AG04449 (cell line): ENCODE data around the gene PALLD.

ENCODE experiments used
- CTCF ChIA-PET: fragments of 350-600 bp; formaldehyde crosslinking; extraction: SDS; loops from one replicate; lab custom pipeline; 2021; ENCODE audit warnings: antibody characterized with exemption; lab: Yijun Ruan, JAX
- POLR2A ChIA-PET: fragments of 400-600, 350-600 bp; formaldehyde crosslinking; extraction: SDS; loops from one replicate; lab custom pipeline; 2020; ENCODE audit warnings: antibody characterized with exemption, inconsistent platforms; lab: Yijun Ruan, JAX
- DNase-seq: peaks from one replicate; pipeline ENCODE4 v3.0.0-alpha.2; 2010; ENCODE audit warnings: low read depth, low spot score
- H3K4me3 ChIP-seq: 2 replicates; pipeline ENCODE4 v1.5.1; 2011; ENCODE audit warnings: low read depth, mild to moderate bottlenecking, control low read depth, low read length
- CTCF ChIP-seq: IDR thresholded peaks from one replicate; pipeline ENCODE4 v1.5.1; 2011; ENCODE audit warnings: mild to moderate bottlenecking, moderate library complexity, low read length, control low read depth, inconsistent platforms; ENCODE audit not compliant: insufficient read depth; ENCODE audit errors: missing control alignments

PALLD gene

GRCh38 chr4:168854350-168854921 is 357.6 kb downstream of the PALLD start:
- ChIA-PET CTCF (interaction anchor here (0.9 to 1.1 kb wide), 3 partner anchors 14 to 144 kb away, joined by 3 to 5 read pairs (median 4); no protein-coding TSS in a partner anchor), POLR2A (interaction anchor here (1.0 to 3.4 kb wide), 2 partner anchors 22 to 32 kb away, joined by 3 to 25 read pairs; no protein-coding TSS in a partner anchor)
- no peak overlapping the region for H3K4me3 ChIP-seq
- no peak for DNase-seq
- no peak for TF ChIP-seq CTCF

DNA sequence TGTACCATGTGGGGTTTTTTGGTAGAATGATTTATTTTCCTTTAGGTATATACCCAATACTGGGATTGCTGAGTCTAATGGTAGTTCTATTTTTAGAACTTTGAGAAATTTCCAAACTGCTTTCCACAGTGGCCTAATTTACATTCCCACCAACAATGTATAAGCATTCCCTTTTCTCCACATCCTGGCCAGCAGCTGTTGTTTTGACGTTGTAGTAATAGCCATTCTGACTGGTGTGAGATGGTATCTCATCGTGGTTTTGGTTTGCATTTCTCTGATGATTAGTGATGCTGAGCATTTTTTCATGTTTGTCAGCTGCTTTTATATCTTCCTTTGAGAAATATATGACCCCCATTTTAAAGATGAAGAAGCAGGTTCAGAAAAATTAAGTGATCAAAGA is 359.5 kb downstream of the PALLD start:
- POLR2A ChIA-PET: interaction anchor here (0.6 to 3.4 kb wide), 3 partner anchors 9 to 304 kb away, joined by 3 to 25 read pairs (median 3); no protein-coding TSS in a partner anchor
- no peak overlapping the region for H3K4me3 ChIP-seq
- CTCF ChIA-PET: no interaction called here

DNA sequence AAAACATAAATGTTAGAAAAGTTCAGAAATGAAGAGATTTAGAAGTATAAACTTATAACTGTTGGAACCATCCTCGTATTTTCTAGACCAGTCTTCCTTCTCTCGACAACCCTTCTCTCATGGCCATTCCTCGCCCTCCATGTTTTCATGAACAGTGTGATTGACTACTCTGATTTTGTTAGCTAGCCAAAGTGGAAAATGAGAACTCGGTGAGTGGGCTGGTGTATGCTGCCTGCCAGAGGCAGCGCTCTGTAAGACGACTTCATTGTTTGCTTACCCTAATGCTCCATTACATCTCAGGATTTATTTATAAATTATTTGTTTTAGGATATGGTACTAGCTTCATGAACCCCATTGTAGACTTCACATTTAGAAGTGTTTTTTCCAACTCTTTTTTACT is 360.2 kb downstream of the PALLD start:
- POLR2A ChIA-PET: interaction anchor here (1.3 kb wide), 1 partner anchor 25 kb away, joined by 4 read pairs; no protein-coding TSS in a partner anchor
- DNase-seq: no peak
- TF ChIP-seq CTCF: no peak
- H3K4me3 ChIP-seq: no peak overlapping the region
- CTCF ChIA-PET: no interaction called here

More for the DNA sequence above, 359.5 kb downstream of the PALLD start:
- no peak for TF ChIP-seq CTCF
- DNase-seq: peak; percentile 85

- peak; percentile 64 for DNase-seq
- no peak for TF ChIP-seq CTCF
- ChIA-PET POLR2A (interaction anchor here (1.3 kb wide), 1 partner anchor 26 kb away, joined by 4 read pairs; no protein-coding TSS in a partner anchor), CTCF (no interaction called here)
- no peak overlapping the region for H3K4me3 ChIP-seq
Observed at GRCh38 chr4:168857546-168858314, 360.9 kb downstream of the PALLD start.

DNA sequence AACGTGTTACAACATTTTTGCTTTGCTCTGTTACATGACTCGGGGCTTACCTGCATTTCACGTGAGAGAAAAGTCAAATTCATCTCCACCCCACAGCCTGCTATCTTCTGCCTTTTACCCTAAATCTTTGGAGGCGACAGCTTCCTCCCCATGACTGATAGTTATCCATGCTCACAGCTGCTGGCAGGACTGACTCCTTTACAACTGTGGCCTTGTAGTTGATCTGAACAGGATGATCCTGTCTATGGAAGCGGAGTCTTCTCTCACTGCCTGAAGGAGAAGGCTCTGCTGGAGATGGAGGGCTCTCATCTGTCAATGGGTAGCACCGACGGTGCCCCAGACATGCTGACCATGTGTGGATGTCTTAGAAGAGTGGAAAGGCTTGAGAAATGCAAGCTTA is 362.2 kb downstream of the PALLD start:
- no peak for DNase-seq
- H3K4me3 ChIP-seq: no peak overlapping the region
- ChIA-PET POLR2A (no interaction called here), CTCF (no interaction called here)
- TF ChIP-seq CTCF: no peak

DNA sequence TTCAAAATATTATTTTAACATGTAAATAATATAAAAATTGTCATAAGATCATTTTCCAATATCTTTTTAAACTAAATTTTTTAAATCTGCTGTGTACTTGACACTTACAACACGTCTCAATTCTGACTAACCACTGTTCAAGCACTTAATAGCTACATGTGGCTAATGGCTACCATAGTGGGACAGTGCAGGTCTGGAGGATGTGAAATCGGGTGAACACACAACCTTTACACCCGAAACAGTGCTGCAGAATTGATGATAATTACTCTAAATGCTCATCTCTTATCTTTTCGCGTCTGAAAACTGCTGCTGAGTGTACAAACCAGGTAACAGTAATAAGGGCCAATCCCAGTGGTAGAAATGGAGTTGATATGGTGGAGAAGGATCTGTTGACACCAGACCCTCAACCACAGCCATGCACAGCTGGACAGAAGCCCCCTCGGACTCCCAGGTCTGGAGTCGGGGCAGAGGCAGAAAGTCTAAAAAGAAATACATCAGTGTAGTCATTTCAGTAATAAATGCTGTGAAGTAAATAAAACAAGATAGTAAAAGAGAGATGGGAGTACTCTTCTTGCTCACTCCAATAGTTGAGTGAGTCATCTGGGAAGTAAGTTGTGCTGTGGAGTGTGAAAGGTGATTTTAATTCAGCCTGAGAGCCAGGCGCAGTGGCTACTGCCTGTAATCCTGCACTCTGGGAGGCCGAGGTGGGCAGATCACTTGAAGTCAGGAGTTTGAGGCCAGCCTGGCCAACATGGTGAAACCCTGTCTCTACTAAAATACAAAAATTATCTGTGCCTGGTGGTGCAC is 363.2 kb downstream of the PALLD start:
- H3K4me3 ChIP-seq: no peak overlapping the region
- DNase-seq: no peak
- ChIA-PET POLR2A (no interaction called here), CTCF (interaction anchor here (1.0 kb wide), 1 partner anchor 149 kb away, joined by 5 read pairs; no protein-coding TSS in a partner anchor)
- TF ChIP-seq CTCF: no peak
